Measurements from ENCODE around the gene SREBF1. TPM values are rescaled to one million over a fixed set of nuclear protein-coding genes. Genes with fewer than 3 reads are reported as not detected.

The SREBF1 gene
- polyA plus RNA-seq, 3 donors, result 7.6 to 35.9 (median 10.5) TPM

DNA sequence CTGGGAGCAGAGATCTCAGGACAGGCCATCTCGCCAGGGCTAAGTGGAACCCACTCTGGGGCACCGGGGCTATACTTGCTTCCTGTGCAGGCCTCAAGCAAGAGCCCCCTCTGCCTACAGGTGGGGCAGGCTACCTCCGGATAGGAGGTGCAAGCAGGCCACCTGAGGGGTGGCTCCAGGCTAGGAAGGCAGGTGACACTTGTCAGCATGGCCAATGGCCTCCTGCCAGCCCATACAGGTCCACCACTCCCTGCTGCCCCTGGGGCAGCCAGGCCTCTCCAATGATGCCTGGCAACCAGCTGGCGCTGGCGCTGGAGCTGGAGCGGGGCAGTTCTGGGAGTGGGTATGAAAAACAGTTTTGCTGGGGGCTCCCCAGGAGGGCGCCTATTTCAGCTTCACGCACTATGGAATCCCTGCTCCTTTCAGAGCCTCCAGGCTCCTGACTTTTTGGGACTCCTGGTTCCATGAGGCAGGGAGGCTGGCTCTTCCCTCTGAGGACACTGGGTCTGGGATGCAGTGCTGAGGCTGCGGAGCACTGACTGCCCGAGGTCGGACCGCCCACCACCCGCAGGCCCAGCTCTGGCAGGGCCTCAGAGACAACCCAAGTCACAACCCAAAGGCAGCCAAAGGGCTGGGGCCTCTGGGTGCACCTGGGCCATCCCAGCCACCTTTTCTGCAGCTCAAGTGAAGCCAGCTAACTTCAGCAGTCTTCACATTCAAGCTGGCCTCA is 8.4 kb upstream of the SREBF1 start:
- intact Hi-C loops (cut with micrococcal nuclease), result no loop called here
- H3K27me3 Mint-ChIP-seq (ENCODE audit: low read depth in 3 of 3), result no peaks in the 10 kb centered on the region
- Histone ChIP-seq H3K9me3 (replicated peaks in 1 of 2; ENCODE audit: control insufficient read depth in 1 of 2, insufficient read depth in 1 of 2, low read length in 2 of 2) (no peaks in the 10 kb centered on the region), H3K27ac (ENCODE audit: low read depth in 1 of 2, low read length in 2 of 2) (no peak overlapping the region), H2AFZ (ENCODE audit: insufficient read depth, low read depth, low read length, poor library complexity, severe bottlenecking) (no peak overlapping the region), H3K79me2 (ENCODE audit: insufficient read depth, low read length) (no peaks in the 10 kb centered on the region), H3K9ac (ENCODE audit: insufficient read depth, low read length, poor library complexity, severe bottlenecking) (no peak overlapping the region), H3K4me3 (replicated peaks in 1 of 3; ENCODE audit: low read depth in 2 of 3, low read length in 3 of 3) (no peak overlapping the region), H3K27me3 (ENCODE audit: control insufficient read depth in 2 of 2, insufficient read depth in 2 of 2, low read length in 2 of 2) (no peaks in the 10 kb centered on the region), H3K4me1 (ENCODE audit: control insufficient read depth in 1 of 2, insufficient read depth in 2 of 2, low read length in 2 of 2) (peaks cover 35 to 42% of the 10 kb centered on the region in 2 donors), H4K20me1 (ENCODE audit: insufficient read depth, low read length) (no peaks in the 10 kb centered on the region), H3K36me3 (replicated peaks in 1 of 2; ENCODE audit: control insufficient read depth in 1 of 2, insufficient read depth in 2 of 2, low read length in 2 of 2) (peaks cover 8 to 19% of the 10 kb centered on the region in 2 donors), H3K4me2 (replicated peaks; ENCODE audit: extremely low read depth, low read length, poor library complexity, severe bottlenecking) (no peak overlapping the region)
- H3K4me3 Mint-ChIP-seq, result no peak overlapping the region
- WGBS (ENCODE audit: insufficient coverage), result 91% methylated on average over 10 of the region's 13 CpGs
- peaks cover 22% of the 10 kb centered on the region in 2 donors for H3K36me3 Mint-ChIP-seq
- no peak for DNase-seq
- no peaks in the 10 kb centered on the region for H3K9me3 Mint-ChIP-seq
- TF ChIP-seq CTCF (IDR thresholded peaks at IDR 0.05), result no peak
- no peak overlapping the region for H3K27ac Mint-ChIP-seq
- H3K4me1 Mint-ChIP-seq, result peaks cover 34% of the 10 kb centered on the region

DNA sequence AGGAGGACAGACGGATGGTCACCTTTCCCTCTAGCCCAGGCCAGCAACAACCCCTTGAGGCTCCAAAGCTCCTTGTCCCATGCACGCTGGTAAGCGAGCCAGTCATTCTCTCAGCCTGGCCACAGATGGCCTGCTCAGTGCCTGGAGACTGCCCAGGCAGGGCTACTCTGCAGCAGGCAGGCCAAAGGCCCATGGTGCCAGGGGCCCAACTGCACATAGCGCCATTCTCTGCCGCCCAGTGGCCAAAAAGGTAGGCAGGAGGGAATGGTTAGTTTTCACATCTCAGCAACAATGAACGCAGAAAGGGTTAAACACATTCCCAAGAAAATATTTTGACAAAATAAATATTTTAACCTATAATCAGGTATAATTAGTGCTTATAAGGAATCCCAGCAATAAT is 7.7 kb upstream of the SREBF1 start:
- H3K27ac Mint-ChIP-seq, result no peak overlapping the region
- peaks cover 34 to 39% of the 10 kb centered on the region in 2 donors for H3K4me1 ChIP-seq (ENCODE audit: control insufficient read depth in 1 of 2, insufficient read depth in 2 of 2, low read length in 2 of 2)

More for the DNA sequence above, 7.7 kb upstream of the SREBF1 start:
- no peak overlapping the region for H3K4me3 Mint-ChIP-seq
- Histone ChIP-seq H2AFZ (ENCODE audit: insufficient read depth, low read depth, low read length, poor library complexity, severe bottlenecking) (no peak overlapping the region), H3K4me3 (replicated peaks in 1 of 3; ENCODE audit: low read depth in 2 of 3, low read length in 3 of 3) (no peak overlapping the region), H3K36me3 (replicated peaks in 1 of 2; ENCODE audit: control insufficient read depth in 1 of 2, insufficient read depth in 2 of 2, low read length in 2 of 2) (peaks cover 8 to 19% of the 10 kb centered on the region in 2 donors), H3K79me2 (ENCODE audit: insufficient read depth, low read length) (peaks cover 3% of the 10 kb centered on the region), H3K9ac (ENCODE audit: insufficient read depth, low read length, poor library complexity, severe bottlenecking) (no peak overlapping the region), H3K27me3 (ENCODE audit: control insufficient read depth in 2 of 2, insufficient read depth in 2 of 2, low read length in 2 of 2) (no peaks in the 10 kb centered on the region), H3K9me3 (replicated peaks in 1 of 2; ENCODE audit: control insufficient read depth in 1 of 2, insufficient read depth in 1 of 2, low read length in 2 of 2) (no peaks in the 10 kb centered on the region), H3K27ac (ENCODE audit: low read depth in 1 of 2, low read length in 2 of 2) (no peak overlapping the region), H3K4me2 (replicated peaks; ENCODE audit: extremely low read depth, low read length, poor library complexity, severe bottlenecking) (no peak overlapping the region), H4K20me1 (ENCODE audit: insufficient read depth, low read length) (no peaks in the 10 kb centered on the region)
- H3K36me3 Mint-ChIP-seq, result peaks cover 22% of the 10 kb centered on the region in 2 donors
- WGBS (ENCODE audit: insufficient coverage), result 100% methylated on average over 3 of the region's 6 CpGs
- no peaks in the 10 kb centered on the region for H3K27me3 Mint-ChIP-seq (ENCODE audit: low read depth in 3 of 3)
- H3K4me1 Mint-ChIP-seq, result peaks cover 31% of the 10 kb centered on the region
- TF ChIP-seq CTCF (IDR thresholded peaks at IDR 0.05), result no peak
- intact Hi-C loops (cut with micrococcal nuclease), result no loop called here
- DNase-seq, result no peak
- no peaks in the 10 kb centered on the region for H3K9me3 Mint-ChIP-seq

Data from CD14-positive monocyte (primary cell).